GM19455 (cell line): ENCODE data around the gene LRRC49.

Source experiments
- ATAC-seq: cut with Tn5 transposase; IDR thresholded peaks from one replicate; pipeline ENCODE4 v1.9.1; 2021; ENCODE audit not compliant: unreplicated experiment

LRRC49 gene

DNA sequence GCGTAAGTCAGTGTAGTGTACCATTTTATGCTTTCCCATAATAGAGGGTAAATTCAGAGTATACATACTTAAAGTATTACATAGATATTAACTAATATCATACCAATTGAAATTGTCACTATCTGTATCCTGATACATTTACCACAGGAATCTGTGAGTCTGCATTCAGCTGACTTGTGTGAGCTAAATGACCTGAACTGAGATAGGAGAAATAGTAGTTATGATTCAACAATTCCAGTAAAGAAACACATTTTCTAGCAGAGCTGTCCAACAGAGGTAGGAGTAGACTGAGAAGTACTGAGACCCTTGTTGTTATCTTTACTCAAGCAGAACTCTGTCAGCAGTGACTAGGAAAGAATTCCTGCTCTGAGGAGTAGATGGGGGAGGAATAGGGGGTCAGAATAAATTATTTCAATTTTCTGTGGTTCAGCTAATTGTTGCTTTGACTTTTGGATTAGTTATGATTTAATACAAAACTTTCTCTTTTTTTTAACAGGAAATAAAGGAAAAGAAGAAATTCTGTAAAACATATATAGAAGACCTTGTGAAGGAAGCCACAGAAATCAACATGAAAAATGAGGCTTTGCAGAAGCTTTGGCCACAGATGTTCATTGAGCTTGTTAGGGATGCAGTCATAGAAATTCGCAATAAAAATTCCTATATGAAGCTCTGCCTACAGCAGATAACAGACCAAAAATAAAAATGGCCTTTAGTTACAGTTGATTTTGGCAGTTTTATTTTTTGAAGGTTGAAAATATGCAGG is 156.5 kb downstream of the LRRC49 start:
- no peak for ATAC-seq

DNA sequence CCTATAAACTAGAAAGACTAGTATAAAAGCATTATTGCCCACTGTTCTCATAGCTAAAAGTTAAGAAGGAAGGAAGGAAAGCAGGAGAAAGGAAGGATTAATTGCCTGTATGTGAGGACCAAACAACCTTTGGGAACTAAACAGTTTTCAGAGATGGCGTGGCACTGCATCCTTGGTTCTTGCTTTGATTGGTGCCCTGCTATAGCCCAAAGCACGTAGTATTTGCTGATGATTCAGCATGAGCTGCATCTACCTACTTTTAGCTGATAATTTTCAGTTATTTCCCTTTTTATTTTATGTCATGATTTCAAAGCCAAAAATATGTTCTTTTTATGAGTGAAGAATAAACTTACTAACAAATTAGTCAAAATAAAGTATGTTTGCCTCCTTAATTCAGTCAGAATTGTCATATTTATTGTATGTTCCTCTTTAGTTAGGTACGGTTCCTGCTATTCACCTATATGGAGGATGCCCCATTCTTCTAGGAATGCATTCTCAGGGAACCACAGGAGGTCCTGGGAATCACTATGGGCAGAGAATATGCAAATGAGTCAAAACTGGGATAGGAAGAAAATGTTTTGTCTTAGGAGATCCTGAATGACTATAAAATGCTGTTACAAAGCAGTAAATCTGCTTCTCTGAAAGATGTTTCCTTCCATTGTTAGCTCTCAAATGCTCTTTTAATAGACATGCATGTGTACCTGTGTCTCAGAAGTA is 157.2 kb downstream of the LRRC49 start:
- no peak for ATAC-seq

DNA sequence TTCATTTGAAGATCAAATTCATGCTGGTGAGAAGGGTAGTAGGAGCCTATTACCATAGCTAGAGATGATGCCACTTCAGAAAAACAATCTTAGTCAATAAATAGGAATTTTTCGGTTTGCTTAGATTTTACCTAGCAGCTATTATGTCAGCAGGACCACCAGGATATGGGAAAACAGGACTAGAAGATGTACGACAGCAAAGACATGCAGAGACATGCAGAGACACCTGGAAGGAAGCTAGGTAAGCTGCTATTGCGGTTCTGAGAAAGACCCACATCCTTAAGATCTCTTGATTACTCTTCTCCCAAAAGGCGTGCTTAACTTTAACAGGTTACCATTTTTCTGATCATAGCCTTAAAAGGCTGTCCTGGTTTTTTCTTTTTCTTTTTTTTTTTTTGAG is 157.8 kb downstream of the LRRC49 start:
- no peak for ATAC-seq

DNA sequence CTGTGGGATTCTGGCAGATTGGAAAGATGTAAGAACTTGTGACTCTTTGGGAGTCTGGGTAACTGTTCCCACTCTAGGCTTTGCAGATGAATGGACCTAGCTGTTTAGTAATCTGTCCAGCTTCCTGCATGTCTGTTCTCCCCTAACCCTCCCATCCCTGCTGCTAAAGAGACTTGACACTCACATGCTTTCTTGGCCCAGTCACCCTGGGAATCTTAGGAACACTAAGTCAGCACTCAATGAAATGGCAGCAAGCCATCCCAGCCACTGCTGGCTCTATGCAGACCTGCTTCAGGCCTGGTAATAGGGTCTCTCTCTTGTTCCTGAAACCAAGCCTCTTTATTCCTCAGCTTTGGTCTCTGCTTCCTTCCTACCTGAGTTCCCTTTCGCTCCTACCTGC is 158.9 kb downstream of the LRRC49 start:
- no peak for ATAC-seq

DNA sequence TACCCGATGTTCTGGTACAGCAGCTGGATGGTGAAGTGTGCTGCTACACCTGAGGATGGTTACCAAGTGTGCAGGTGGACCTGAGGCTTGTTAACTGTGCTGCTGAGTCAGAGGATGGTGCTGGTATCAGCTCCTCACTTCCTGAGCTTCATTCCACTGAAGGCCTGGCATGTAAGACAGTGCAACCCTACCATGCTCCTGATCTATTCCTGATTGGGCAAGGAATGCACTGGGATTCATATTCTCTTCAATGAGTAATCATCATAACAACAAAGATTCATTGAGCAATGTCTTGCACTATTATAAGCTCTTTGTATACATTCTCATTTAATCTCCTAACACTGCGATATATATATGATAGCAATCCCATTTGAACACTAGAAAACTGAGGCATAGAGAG is 159.7 kb downstream of the LRRC49 start:
- ATAC-seq, result no peak

DNA sequence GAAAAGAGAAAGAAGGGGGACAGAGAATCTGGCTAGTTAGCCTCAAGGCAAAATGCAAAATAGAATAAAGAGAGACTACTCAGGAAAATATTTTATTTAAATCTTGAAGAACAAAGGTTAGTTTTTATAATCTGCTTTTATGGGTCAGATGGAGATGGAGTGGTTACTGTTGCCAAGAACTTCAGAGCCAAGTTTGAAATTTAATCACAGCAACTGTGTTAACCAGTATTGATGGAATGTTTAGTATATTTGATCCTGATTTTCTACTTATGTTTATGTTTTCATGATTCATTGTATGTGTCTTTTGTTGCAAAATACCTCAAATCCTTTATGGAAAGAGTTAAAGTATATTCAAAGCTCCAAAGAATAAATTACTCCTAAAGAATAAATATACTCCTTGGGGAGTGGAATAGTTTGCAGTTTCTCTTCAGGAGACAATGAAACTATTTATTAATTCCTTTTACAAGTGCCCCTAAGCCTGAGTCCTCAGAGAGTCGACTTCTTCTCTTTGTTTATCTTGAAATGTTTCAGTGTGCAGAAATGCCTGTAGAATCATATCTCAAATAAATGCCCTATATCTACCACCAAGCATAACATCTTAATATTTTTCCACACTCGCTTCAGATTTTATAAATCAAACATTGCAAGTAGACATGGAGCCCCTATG is 161.8 kb downstream of the LRRC49 start:
- no peak for ATAC-seq

DNA sequence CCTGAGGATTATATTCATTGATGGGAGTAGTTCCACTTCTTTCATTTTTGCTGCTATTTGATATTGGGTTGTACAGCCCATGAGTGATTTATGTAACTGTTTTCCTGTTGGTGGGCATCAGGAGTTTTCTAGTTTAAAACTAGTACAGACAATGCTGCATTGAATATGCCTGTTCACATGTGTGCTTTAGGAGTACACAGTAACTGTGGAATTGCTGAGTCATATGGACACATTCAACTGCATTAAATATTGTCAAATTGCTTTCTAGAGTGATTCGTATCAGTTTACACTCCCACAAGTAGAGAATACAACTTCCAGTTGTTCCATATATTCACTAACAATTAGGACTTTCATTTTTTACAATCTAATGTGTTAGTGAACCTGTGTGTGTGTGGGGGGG is 162.8 kb downstream of the LRRC49 start:
- ATAC-seq, result no peak

DNA sequence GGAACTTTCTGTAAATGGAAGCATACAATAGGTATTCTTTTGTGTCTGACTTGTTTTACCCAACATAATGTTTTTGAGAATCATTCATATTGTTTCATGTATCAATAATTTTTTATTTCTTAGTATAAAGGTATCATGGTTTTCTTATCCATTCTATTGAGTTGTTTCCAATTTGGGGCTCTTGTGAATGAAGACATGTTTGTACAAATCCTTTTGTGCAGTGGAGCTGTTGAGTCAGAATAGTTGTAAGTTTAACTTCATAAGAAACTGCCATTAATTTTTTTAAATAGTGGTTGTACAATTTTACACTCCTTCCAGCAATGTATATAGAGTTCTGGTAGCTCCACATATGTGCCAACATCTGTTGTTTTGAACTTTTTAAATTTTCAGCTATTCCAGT is 163.5 kb downstream of the LRRC49 start:
- ATAC-seq, result no peak

DNA sequence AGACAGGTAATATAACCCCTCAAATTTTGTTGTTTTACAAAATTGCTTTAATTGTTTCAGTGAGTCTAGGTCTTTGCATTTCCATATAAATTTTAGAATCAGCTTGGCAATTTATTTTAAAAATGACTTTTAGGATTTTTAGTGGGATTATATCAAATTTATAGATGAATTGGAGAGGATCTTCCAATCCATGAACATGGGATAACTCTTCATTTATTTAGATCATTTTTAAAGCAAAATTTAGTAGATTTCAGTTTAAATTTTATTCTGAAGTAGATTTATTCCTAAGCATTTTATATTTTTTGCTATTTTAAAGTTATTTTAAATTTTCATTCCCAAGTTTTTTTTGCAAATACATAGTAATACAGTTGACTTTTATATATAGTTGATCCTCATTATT is 164.5 kb downstream of the LRRC49 start:
- no peak for ATAC-seq

DNA sequence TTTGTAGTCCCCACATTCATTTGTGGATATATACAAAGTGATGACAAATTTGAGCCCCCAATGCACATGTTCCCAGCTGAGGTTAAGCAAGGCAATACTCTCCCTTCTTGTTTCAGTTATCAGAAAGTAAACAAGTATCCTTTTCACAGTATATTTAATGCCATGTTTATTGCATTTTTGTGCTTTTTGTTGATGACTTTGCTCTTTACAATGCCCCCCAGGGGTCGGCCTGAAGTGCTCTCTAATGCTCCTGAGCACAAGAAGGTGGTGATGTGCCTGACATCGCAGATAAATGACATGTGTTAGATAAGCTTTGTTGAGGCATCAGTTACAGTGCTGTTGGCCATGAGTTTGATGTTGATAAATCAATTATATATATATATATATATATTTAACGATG is 165.0 kb downstream of the LRRC49 start:
- ATAC-seq, result no peak

DNA sequence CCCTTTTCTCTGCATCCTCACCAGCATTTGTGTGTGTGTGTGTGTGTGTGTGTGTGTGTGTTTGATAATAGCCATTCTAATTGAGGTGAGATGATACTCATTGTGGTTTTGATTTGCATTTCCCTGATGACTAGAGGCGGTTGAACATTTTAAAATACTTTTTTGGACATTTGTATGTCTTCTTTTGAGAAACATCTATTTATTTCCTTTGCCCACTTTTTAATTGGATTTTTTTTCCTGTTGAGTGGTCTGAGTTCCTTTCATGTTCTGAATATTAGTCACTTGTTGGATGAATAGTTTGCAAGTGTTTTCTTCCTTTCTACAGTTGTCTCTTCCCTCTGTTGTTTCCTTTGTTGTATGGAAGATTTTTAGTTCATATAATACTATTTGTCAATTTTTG is 168.4 kb downstream of the LRRC49 start:
- ATAC-seq, result no peak

DNA sequence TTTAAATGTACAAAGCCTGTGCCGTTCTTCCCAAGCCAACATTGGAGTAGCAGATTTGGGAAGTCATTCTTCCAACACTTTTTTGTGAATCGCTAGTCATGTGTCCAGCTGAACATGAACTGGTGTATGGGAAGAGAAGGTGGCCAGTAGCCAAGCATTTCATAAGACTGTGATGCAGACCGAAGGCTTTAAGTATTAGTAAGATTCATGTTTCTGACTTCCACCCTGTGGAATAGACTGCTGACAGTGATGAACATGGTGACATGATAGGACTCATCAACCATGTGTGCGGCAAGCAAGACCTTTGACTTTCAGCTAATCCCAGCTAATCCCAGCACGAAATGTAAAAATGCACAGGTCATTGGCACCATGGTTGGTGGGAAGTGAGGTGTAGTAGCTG is 174.4 kb downstream of the LRRC49 start:
- ATAC-seq, result no peak

DNA sequence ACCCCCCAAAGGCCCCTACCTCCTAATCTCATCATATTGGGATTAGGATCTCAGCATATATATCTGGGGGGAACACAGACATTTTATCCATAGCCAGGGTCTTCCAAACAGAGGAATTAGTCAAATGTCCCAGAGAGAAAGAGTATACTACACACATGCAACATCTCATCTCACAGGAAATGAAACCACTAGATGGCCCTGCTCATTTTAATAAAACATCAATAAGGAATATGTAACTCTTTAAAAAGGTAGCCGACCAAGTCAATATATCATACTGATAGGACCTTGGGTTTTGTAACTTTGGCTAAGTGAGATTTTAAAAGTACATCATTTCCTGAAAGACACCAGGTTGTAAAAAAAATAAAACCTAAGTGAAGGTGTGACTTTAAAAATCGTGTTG is 177.1 kb downstream of the LRRC49 start:
- no peak for ATAC-seq

DNA sequence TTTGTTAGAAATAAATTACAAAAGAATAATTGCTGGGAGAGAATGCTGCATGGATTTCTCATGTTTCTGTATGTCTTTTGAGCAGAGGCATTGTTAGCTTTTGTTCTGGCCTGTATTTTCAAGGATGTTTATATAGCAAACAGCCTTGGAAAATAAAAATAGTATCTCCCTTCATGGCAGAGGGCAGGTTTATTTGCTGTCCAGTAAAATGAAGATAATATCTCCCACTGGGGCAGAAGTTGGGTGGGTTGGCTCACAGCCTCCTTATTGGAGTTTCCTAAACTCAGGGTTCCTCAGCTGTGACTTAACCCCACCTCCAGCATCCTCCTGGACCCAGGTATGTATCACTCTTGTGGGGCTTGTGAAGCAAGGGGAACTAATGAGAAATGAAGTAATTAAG is 178.9 kb downstream of the LRRC49 start:
- ATAC-seq, result no peak

DNA sequence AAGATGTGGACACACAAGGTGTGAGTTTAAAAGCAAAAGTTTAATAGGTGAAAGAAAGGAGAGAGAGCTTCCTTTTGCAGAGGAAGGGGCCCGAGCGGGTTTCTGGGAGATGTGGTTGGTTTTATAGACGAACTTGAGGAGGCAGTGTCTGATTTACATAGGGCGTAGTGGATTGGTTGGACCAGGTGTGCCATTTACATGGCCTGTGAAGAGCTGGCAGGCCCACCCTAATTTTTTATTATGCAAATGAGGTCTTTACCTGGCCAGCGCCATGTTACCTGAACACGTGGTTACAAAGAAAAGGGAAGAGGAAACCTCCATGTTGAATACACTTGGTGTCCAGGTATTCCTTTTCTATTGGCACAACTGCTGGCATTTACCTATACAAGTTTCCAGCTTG is 179.8 kb downstream of the LRRC49 start:
- ATAC-seq, result no peak

DNA sequence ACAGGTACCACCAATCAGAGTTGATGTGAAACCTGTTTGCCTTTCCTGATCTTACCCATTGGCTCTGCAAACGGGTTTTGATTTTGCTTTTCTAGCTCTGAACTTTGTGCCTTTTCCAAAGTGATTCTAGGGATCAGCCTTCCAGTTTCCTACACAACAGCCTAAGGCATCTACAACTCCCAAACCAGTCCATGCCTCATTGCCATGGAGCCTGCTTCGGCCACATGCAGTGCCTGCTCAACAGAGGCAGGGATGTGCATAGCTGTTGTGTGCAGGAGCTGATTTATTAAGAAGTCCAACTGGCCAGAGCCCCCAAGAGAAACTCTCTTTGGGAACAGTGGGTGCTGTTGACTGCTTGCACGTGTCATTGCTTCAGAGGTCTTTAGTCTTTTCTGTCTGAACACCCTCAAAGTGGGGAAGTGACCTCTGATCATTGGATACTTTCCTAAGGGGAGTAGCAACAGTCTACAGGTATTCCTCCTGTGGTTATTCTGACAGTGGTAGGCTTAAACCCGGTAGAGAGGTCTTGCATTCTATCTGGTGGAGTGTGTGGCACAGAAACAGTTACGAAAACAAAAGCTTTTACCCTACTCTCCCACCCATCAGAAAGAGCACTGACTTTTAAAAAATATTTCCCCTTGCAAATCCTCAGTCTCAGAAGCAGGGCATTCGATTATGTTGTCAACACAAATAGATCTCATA is 186.0 kb downstream of the LRRC49 start:
- ATAC-seq, result no peak

DNA sequence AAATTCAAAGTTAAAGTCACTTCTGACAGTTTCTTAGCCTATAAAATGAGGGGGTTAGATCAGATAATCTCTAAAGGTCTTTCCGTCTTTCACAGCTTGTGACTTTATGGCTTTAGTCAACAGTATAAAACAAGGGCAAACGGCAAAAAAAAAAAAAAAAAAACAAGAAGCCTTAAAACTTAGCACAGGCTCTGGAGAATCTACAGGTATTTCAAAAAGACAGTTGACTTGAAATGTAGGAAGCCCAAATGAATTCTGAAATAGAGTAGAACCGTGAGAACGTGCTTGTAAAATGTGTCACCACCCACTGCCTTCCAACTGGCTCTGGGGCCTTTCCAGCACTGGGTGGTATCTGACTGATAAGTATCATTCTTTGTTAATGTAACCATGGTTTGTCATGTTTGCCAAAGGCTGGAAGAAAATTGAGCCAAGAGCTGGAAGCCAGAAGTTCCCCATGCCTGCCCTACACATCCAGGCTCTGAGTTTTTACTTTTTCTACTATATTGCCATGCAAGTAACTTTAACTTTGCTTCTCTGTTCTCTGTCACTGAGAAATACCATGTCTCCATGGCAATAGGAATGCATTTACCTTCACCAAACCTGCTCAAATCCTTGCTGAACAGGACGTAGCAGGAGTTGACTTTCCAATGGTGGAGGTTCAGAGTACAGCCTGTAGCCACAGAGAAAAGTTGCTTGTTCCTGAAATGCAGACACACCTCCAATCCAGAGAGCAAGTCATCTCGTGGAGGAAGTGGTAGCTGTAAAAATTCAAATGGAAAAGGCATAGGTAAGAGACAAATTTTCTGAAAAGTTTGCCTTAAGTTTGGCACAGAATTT is 186.8 kb downstream of the LRRC49 start:
- no peak for ATAC-seq

DNA sequence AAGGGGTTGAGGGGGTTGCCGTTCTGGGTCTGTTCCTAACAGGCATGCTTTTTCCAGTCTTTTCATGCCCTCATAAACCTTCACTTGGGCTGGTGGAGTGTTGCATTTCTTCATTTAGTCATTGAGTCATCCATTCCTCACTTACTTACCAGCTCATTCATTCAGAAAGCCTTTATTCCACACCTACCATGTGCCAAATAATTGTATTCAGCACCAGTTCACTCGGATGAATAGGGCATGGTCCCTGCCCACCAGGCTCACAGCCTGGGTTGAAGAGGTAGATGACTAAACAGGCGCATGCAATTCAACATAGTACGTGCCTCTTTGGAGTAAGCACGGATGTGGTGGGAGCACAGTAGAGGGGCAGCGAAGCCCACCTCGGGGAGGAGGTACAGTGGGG is 187.5 kb downstream of the LRRC49 start:
- no peak for ATAC-seq

DNA sequence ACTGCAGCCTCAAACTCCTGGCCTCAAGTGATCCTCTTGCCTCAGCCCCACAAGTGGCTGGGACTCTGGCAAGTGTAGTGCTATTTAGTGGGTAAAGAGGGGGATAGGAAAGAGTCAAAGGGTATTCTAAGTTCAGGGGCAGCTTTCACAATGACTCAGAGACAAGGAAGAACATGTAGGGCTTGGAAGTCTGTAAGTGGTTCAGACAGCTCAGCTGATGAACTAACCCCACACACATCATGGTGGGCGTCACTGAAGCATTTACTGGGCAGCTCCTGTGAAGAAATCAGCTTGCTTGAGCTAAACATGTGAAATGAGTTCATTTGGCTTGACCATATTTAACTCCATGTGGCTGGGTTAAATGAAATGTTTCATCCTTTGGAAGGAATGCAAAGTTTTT is 188.1 kb downstream of the LRRC49 start:
- ATAC-seq, result no peak

DNA sequence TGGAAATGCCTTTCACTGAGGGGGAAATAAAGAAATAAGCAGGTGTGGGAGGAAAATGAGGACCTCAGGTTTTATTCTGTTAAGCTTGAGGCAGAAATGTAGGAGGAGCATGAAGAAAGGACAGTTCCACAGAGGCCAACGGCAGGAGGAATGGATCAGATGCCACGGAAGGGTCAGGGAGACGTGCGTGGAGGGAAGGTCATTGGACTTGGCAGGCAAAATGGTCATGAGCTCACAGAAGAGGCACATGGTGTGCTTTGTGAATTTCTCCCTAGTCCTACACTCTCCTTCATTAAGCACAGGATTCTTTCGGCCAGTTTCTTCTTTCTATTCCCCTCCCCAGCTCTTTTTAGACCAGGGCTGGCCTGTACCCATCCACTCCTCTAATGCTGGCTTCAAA is 190.2 kb downstream of the LRRC49 start:
- no peak for ATAC-seq

DNA sequence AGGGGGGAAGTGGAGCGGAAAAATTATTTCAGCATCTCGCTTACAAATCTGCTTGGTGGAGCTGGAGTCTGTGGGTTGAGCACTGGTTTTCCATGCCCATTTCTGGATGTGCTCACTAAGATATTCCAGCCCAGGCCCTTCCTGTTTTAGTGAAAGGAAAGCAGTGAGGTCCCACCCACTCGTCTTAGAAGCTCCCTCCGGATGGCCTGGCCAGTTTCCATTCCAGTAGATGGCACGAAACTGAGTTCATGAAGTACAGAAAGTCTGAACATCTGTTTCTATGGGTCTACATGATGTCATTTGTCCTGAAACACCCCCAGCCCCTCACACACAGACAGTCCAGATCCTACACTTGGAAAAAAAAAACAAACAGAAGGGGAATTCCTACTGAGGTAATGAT is 190.7 kb downstream of the LRRC49 start:
- no peak for ATAC-seq
